Prostate gland (tissue), 2 donors: ENCODE measurements around the gene GRIK5.

Source experiments
- CTCF ChIP-seq, 4 experiments: fragments of 200-600 bp in 2 of 4; fragments of 450-650 bp in 2 of 4; sonication (generic) in 2 of 4; IDR thresholded peaks; 1 replicate in 3 of 4; 2 replicates in 1 of 4; pipeline ENCODE4 v1.5.1; 2016 to 2019; ENCODE audit warnings: antibody characterized with exemption in 4 of 4, mild to moderate bottlenecking in 2 of 4, moderate library complexity in 2 of 4
- POLR2AphosphoS5 ChIP-seq: sonication (generic); formaldehyde crosslinking; IDR thresholded peaks from one replicate; pipeline ENCODE4 v1.6.1; 2017; ENCODE audit warnings: antibody characterized with exemption

DNA sequence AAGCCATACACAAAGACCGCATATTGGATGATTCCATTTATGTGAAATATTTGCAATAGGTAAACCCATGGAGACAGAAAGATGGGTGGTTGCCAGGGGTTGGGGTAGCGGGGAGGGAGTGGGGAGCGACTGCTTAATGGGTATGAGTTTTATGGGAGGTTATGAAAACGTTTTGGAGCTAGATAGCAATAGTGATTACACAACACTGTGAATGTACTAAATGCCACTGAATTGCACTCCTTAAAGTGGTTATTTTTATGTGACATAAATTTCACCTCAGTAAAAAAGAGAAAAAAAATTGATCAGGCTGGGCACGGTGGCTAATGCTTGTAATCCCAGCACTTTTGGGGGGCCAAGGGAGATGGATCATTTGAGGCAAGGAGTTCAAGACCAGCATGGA, 36.6 kb downstream of the GRIK5 start:
- TF ChIP-seq CTCF (IDR thresholded peaks at IDR 0.05) (no peak), POLR2AphosphoS5 (no peak)
